Endothelial cell (in vitro differentiated cells): ENCODE results near the gene P2RY12. TPM values are rescaled to one million over a fixed set of nuclear protein-coding genes. Genes with fewer than 3 reads are reported as not detected.

Source experiments
- DNase-seq: peaks from one replicate; pipeline ENCODE4 v3.0.0; 2021; ENCODE audit warnings: low spot score
- H3K27ac Mint-ChIP-seq: one replicate; pipeline ENCODE4 v1.8.0; 2021; ENCODE audit warnings: mixed read lengths, inconsistent platforms; ENCODE audit not compliant: unreplicated experiment
- H3K27me3 Mint-ChIP-seq: one replicate; pipeline ENCODE4 v1.8.0; 2021; ENCODE audit warnings: mild to moderate bottlenecking, moderate library complexity, mixed read lengths, inconsistent platforms; ENCODE audit not compliant: unreplicated experiment
- H3K36me3 Mint-ChIP-seq: one replicate; pipeline ENCODE4 v1.8.0; 2021; ENCODE audit warnings: mild to moderate bottlenecking, low read depth, mixed read lengths, inconsistent platforms; ENCODE audit not compliant: unreplicated experiment
- H3K4me1 Mint-ChIP-seq: one replicate; pipeline ENCODE4 v1.8.0; 2021; ENCODE audit warnings: mild to moderate bottlenecking, mixed read lengths, inconsistent platforms; ENCODE audit not compliant: unreplicated experiment
- H3K4me3 Mint-ChIP-seq: one replicate; pipeline ENCODE4 v1.8.0; 2021; ENCODE audit warnings: mild to moderate bottlenecking, mixed read lengths, inconsistent platforms; ENCODE audit not compliant: unreplicated experiment
- H3K9me3 Mint-ChIP-seq: one replicate; pipeline ENCODE4 v1.8.0; 2021; ENCODE audit warnings: mixed read lengths, inconsistent platforms; ENCODE audit not compliant: unreplicated experiment
- total RNA-seq: library from RNA; stranded (reverse); fragmentation: NEBNext Ultra II Directional; extraction: Animal tissue kit (Norgen Biotek cat#: 25700); gene quantifications from one replicate; pipeline ENCODE4 v1.2.1, GENCODE V29; 2021; ENCODE audit not compliant: unreplicated experiment
- TF ChIP-seq, protein P1 (sequence below): fragments of 200-600 bp; sonication (generic); IDR thresholded peaks from one replicate; pipeline ENCODE4 v1.5.0; 2021; ENCODE audit warnings: antibody characterized with exemption; ENCODE audit not compliant: unreplicated experiment

P2RY12 gene
- total RNA-seq, 1 donor from 2014 or later = not detected

DNA sequence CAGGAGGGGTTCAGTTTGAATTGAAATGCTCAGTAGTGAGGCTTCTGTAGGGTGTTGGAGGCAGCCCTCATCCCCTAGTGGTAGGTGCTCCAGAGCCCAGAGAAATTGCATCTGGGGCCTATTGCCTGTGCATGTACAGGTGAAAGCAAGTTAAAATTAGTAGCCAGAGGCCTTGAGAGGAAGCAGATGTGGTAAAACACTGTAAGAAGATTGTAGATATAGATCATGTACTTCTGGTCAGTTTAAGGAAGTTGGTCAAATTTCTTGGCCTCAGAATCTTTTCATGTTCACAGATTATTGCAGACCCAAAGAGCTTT, 41.7 kb upstream of the P2RY12 start:
- TF ChIP-seq, protein P1, sequence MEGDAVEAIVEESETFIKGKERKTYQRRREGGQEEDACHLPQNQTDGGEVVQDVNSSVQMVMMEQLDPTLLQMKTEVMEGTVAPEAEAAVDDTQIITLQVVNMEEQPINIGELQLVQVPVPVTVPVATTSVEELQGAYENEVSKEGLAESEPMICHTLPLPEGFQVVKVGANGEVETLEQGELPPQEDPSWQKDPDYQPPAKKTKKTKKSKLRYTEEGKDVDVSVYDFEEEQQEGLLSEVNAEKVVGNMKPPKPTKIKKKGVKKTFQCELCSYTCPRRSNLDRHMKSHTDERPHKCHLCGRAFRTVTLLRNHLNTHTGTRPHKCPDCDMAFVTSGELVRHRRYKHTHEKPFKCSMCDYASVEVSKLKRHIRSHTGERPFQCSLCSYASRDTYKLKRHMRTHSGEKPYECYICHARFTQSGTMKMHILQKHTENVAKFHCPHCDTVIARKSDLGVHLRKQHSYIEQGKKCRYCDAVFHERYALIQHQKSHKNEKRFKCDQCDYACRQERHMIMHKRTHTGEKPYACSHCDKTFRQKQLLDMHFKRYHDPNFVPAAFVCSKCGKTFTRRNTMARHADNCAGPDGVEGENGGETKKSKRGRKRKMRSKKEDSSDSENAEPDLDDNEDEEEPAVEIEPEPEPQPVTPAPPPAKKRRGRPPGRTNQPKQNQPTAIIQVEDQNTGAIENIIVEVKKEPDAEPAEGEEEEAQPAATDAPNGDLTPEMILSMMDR = no peak
- Mint-ChIP-seq H3K36me3 (no peaks in the 10 kb centered on the region), H3K27ac (no peak overlapping the region), H3K9me3 (peaks cover 3% of the 10 kb centered on the region), H3K4me3 (no peak overlapping the region), H3K27me3 (no peaks in the 10 kb centered on the region), H3K4me1 (peaks cover 10% of the 10 kb centered on the region)
- DNase-seq = no peak

DNA sequence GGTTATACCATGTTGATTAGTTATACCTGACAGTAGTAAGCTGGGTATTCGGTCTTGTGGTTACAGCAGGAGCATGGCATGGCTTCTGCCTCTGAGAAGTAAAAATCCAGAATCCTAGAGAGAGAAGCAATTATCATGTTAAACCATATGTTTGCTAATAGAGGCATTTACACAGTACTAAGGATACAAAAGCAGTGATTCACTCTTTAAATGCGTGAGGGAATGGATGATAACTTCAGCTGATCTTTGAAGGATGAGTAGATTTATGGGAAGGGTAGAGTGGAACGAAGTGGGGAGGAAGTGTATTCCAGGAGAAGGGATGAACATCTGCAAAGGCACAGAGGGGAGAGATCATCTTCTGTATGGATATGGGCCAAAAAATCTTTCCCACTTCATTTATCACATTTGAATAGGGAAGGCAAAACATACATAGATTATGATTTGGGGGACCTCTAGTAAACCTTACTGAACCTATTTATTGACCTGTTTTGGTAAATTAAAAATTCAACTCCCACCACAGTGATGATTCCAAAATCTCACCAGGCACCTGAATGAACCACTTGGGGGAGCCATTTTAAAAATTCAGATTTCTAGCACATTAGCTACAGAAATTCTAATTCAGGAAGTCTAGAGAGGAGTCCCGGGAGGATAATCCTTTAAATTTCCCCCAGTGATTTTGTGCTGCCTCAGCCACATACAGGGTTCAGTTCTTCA, 41.2 kb upstream of the P2RY12 start:
- no peak overlapping the region for H3K4me3 Mint-ChIP-seq
- no peak overlapping the region for H3K27ac Mint-ChIP-seq
- H3K4me1 Mint-ChIP-seq = peaks cover 10% of the 10 kb centered on the region
- DNase-seq = no peak
- peaks cover 1% of the 10 kb centered on the region for H3K9me3 Mint-ChIP-seq
- TF ChIP-seq, protein P1 = no peak
- H3K36me3 Mint-ChIP-seq = no peaks in the 10 kb centered on the region
- H3K27me3 Mint-ChIP-seq = no peaks in the 10 kb centered on the region

DNA sequence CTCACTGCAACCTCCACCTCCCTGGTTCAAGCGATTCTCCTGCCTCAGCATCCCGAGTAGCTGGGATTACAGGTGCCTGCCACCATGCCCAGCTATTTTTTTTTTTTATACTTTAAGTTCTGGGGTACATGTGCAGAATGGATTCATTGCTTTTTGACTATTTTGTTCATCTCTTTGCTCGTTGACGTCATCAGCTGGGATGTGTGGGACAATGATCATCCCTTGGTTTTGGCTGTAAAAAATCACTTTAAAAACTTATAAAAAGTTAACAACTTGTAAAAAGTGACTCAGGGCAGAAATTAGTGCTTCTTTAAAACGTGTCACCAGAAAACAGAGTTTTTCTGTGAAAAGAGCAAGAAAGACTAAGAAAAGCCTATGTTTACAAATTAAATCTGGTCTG, 38.5 kb upstream of the P2RY12 start:
- TF ChIP-seq, protein P1 = no peak
- Mint-ChIP-seq H3K4me1 (peaks cover 10% of the 10 kb centered on the region), H3K27me3 (no peaks in the 10 kb centered on the region), H3K4me3 (no peak overlapping the region), H3K27ac (no peak overlapping the region), H3K9me3 (no peaks in the 10 kb centered on the region), H3K36me3 (no peaks in the 10 kb centered on the region)
- DNase-seq = no peak

DNA sequence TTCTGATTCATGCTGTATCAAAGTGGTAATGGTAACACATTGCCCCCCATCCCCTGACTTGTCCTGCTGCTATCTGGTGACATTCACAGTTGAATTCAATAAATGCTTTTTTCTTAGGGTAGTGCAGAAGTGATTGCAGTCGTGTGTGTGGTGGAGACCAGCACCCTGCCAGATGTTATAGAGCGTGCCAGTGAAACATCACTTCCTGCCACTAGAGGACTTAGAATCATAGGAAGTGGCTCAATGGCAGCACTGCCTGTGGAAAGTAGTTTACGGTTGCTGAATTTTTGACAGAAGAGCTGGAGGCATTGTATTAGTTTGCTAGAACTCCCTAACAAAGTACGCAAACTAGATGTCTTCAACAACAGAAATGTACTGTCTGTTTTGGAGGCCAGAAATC, 37.4 kb upstream of the P2RY12 start:
- Mint-ChIP-seq H3K27me3 (no peaks in the 10 kb centered on the region), H3K27ac (no peak overlapping the region), H3K9me3 (no peaks in the 10 kb centered on the region), H3K4me1 (peaks cover 10% of the 10 kb centered on the region), H3K4me3 (no peak overlapping the region), H3K36me3 (no peaks in the 10 kb centered on the region)
- no peak for DNase-seq
- TF ChIP-seq, protein P1 = no peak

DNA sequence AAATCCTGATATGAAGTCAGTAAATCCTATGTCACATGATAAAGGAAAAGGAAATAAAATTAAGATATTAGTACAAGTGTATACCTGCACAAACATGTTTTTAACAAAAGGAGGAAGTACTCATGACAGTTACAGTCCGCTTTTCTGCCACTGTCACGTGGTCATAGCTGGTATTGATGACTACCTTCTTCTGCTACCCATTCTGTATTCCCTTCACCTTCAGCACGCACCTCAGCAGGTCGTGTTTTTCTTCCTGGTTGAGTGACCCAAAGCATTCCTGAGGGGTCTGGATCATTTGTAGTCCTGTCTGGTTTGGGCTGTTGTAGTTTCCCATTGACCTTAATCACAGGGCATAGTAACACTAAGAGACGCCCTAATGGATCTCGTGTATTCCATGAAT, 35.3 kb upstream of the P2RY12 start:
- Mint-ChIP-seq H3K36me3 (no peaks in the 10 kb centered on the region), H3K27ac (no peak overlapping the region), H3K9me3 (no peaks in the 10 kb centered on the region), H3K4me3 (no peak overlapping the region), H3K4me1 (peaks cover 4% of the 10 kb centered on the region), H3K27me3 (no peaks in the 10 kb centered on the region)
- DNase-seq = no peak
- TF ChIP-seq, protein P1 = no peak
